HG03571 (cell line): ENCODE data around the gene LPIN1.

Source experiments
- ATAC-seq: cut with Tn5 transposase; IDR thresholded peaks from one replicate; pipeline ENCODE4 v1.9.1; 2021; ENCODE audit not compliant: unreplicated experiment

LPIN1 gene

GRCh38 chr2:11778923-11779757, 32.7 kb downstream of the LPIN1 start:
- ATAC-seq: peak; percentile 85

- no peak for ATAC-seq
Observed at GRCh38 chr2:11781602-11782001, 35.2 kb downstream of the LPIN1 start.

GRCh38 chr2:11784280-11784679, 37.8 kb downstream of the LPIN1 start:
- no peak for ATAC-seq

- ATAC-seq: no peak
Observed at GRCh38 chr2:11784747-11785610, 38.5 kb downstream of the LPIN1 start.

GRCh38 chr2:11785611-11785940, 39.1 kb downstream of the LPIN1 start:
- ATAC-seq: no peak

GRCh38 chr2:11786191-11786590, 39.8 kb downstream of the LPIN1 start:
- no peak for ATAC-seq

GRCh38 chr2:11786592-11786991, 40.2 kb downstream of the LPIN1 start:
- ATAC-seq: no peak

- ATAC-seq: no peak
Observed at GRCh38 chr2:11787991-11788390, 41.6 kb downstream of the LPIN1 start.

- ATAC-seq: no peak
Observed at GRCh38 chr2:11788461-11789124, 42.2 kb downstream of the LPIN1 start.

GRCh38 chr2:11789243-11789642, 42.8 kb downstream of the LPIN1 start:
- ATAC-seq: no peak

GRCh38 chr2:11790228-11790627, 43.8 kb downstream of the LPIN1 start:
- no peak for ATAC-seq

- no peak for ATAC-seq
Observed at GRCh38 chr2:11795590-11795989, 49.2 kb downstream of the LPIN1 start.

GRCh38 chr2:11796190-11797171, 50.0 kb downstream of the LPIN1 start:
- no peak for ATAC-seq

- no peak for ATAC-seq
Observed at GRCh38 chr2:11797846-11798245, 51.4 kb downstream of the LPIN1 start.

GRCh38 chr2:11798701-11799435, 52.4 kb downstream of the LPIN1 start:
- ATAC-seq: no peak

GRCh38 chr2:11799826-11800225, 53.4 kb downstream of the LPIN1 start:
- ATAC-seq: no peak

- ATAC-seq: no peak
Observed at GRCh38 chr2:11802782-11803191, 56.4 kb downstream of the LPIN1 start.

GRCh38 chr2:11805024-11805423, 58.6 kb downstream of the LPIN1 start:
- ATAC-seq: no peak

GRCh38 chr2:11805920-11806319, 59.5 kb downstream of the LPIN1 start:
- ATAC-seq: no peak
